Measurements from ENCODE around the gene RASSF1.
"Not testable (repeated sequence)": the region's sequence is repeated elsewhere in the genome, so short reads cannot be mapped to it uniquely, and the experiment has no call there.

RASSF1 gene

DNA sequence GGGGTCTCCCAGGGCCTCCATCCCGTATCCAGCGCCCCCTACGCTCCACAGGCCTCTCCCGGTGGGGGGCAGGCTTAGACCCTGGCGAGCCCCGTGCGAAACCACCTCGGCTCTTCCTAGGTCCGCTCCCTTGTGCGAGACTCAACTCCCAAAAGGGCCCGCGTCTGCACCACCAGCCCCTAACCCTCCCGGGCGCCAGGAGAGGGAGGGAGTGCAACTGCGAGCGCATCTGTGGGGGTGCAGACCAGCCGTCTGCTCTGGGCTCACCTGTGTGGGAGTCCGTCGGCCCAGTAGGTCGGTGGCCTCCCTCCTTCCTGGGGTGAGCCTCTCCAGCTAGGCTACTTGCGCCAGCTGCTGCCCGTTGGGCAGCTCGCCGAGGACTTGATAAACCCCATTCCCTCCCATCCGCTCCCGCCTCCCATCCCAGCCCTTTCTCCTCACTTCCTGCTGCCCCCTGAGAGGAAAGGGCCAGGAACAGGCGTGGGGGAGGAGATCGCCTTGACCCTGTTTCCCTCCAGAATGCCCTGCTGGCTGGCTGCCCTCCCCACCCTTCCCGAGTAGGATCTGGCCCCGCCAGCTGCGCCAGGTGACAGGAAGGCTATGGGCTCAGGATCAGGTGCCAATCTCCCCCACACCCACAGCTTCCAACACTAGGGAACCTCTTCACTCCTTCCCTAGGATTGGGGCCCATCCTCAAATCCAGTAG is 18.1 kb downstream of the RASSF1 start, which contains the start of gene HYAL2:
HYAL2 (minus strand) TSS at position 360 of the 706 bp plus-strand sequence. CDS start 2,256 bp downstream, outside the sequence.
- DNase-seq, result no peak

DNA sequence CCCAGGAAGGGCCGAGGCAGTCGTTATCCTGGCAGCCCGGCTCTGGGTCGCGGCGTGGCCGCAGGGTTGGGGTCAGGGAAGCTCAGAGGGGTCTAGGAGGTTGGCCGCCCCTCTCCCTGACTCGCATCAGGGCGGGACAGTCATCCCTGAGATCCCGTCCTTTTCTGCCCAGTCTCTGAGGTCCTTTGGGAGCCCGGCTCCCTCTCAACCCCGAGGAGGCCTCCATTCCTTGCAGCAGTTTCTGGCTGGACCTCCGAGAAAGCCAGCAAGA is 18.6 kb downstream of the RASSF1 start:
- no peak for DNase-seq

DNA sequence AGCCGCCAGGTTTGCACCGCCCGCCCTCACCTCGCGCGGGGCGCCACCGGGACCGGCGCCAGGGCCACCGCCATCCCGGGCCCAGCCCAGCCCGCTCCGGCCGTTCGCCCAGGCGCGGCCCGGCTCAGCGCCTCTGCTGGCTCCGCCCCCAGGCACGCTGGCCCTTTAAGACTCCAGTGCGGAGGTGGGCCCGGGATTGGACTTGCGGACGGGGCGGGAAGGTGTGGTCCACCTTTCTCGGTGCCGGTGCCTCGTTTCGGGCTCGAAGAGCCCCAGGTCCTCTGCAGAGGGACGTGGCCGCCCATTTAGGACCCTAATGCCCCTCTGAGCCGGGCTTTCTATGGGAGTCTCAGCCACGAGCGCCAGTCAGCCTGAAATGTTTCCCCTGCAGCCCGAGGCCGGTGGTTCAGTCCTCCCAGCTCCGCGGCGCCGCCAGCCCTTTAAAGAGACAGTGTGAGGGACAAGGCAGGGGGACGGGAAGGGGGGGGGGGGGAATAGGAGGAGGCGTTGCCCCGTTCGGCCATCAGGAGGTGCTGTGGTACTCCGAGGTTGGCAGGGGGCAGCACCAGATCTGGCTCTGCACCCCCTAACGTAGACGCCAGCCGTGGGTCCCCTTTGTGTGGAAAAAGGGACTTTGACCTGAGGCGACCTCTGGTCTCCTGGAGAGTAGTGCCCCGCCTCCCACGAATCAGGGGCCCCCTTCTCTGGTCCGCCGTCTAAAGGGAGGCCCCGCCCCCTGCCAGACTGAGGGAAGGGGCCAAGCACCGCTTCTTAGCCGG is 19.1 kb downstream of the RASSF1 start:
- DNase-seq, result peak; percentile 76

DNA sequence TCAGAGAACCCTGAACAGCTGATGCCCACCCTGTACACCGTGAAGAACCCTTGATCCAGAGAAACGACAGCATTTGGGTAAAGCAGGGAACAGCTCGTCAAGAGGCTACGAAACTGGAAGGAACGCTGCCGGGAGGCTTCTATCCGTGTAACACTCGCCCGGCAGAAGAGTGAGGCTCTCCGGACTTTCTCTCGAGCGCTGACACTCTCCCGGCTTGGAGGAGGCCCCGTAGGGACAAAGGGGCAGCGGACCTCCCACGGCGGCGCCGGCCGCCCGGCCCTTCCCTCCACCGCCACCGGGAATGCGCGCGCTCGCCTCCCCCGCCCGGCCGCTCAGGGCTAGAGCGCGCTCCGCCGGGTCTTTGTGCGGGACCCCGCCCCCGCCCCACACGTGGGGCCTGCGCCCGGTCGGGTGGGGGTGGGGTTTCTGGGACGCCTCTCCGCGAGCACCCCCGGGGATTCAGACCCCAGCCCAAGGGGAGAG is 19.7 kb downstream of the RASSF1 start:
- peak; percentile 48 for DNase-seq

DNA sequence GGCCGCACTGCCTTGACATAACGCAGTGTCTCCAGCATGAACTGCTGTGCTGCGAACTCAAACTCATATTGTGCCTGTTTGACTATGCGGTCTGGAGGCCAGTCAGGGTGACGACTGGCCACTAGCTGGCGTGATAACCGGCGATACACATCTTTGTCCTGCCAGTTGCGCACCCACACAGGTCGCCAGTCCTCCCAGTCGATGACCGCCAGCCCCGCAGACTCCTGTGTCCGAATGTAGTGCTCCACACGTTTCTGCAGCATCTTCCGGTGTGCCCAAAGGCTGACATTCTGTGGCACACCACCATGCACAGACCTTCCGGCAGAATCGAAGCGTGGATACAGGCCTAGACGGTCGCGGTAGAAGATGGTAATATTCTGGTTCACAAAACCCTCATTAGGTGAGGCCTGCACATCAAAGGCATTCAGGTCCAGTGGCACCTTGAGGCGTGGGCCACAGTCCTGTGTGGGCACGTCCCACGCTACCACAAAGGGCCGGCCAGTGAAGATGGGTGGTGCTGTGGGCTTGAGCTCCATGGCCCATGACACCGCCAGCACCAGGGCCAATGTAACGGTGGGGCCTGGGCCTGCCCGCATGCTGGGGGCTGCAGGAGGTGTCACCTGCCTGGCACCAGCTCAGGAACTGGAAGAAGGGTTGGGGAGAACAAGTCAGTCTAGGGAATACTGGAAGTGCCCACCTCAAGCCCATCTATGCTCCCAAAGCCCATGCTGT is 20.6 kb downstream of the RASSF1 start:
- no peak for DNase-seq

DNA sequence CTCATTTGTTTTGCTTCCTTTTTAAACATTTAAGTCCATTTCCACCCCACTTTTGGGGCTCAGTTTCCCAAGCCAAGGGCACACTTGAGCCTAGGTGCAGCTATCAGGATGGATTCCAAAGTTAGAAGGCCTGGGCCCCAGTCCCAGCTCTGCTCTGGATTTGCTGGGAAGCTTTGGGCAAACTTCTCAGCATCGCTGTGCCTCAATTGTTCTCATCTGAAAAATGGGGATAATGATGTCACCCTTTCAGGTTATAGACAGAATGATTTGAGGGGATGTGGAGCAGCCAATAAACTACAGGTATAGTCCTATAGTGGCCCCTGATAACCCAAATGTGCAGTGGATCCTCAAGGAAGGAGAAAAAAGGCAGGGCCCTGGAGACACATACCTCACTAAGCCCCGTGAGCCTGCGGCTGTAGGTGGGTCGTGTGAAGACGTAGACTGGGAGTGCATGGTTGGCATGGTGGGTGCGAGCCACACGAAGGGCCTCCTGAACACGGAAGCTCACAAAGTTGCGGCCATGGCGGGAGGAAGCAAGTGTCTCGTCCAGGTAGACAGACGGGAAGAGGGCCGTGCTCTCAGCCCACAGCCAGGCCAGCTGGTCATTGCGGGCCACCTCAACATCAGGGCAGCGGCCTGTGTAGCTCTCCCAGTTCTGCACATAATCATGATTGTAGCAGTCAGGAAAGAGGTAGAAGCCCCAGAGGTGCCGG is 21.3 kb downstream of the RASSF1 start:
- no peak for DNase-seq

DNA sequence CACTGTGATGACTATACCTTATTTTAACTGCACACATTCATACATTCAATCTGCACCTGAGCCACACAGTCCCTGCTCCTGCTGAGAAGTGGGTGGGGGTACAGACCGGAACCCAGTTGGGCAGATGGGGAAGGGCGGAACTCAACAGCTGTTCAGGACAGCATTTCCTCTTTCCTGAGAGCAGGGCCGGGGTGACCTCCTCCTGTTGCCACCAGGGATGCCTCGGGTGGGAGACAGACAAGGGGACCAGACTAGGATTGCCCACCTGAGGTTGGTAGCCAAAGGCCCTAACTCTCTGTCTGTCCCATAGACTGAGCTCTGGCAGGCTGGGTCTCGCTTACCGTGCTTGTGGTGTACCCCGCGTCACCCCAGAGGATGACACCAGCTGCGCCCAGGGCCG is 22.0 kb downstream of the RASSF1 start:
- no peak for DNase-seq

DNA sequence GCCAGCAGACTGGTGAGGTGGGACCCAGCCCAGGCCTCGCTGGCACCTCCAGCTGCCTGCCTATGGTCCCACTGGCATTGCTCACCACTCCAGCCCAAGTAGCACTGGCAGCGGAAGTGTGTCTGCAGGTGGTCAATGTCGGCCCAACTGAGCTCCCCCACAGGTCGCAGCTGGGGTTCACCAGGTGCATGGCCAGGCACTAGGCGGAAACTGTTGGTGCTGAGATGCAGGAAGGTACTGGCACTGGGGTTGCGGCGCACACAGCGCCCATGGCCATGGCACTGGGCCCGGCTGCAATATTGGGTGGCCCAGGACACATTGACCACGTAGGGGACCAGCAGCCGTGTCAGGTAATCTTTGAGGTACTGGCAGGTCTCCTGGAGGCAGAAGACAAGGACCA is 22.5 kb downstream of the RASSF1 start:
- no peak for DNase-seq

DNA sequence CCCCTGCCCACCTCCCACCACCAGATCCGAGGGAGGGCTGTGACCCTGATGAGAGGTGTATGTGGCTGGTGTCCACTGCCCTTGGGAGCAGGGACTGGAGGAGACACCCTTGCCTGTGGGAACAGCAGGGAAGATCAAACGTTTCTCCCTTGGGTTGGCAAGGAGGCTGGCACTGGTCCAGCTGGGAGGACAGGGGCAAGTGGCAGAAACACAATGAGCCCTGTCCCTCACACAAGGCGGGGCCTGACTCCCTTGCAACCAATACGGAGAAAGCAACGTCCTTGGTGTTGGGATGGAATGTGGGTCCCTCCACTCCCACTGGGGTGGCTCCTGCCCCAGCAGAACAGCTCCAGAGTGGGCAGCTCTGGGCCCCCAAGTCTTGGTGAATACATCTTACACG is 23.3 kb downstream of the RASSF1 start:
- no peak for DNase-seq

DNA sequence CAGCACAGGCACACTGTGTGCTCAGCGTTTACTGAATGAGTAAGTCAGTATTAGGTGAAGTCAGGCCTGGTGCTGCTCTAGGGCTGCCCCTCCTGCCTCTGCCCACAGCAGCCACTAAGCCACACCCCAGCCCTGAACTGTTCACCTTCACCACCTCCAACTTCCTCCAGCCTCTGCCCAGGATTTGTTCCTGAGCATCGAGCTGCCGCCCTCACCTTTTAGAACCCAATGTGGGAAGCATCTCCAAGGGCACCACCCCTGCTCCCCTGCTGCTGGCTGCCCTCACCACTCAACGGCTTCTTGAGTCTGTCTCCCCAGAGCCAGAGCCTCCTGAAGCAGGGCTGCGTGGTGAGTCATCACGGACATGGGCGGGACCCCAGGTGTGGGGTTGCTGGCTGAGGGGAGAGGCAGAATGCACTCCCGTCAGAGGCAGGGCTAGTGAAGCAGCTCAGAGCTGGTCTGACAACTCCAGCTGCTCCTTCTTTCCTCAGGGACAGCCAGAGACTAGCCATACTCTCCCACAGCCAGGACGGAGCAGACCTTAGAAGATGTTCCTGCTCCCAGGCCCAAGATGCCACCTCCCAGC is 23.9 kb downstream of the RASSF1 start:
- peak; percentile 86 for DNase-seq

DNA sequence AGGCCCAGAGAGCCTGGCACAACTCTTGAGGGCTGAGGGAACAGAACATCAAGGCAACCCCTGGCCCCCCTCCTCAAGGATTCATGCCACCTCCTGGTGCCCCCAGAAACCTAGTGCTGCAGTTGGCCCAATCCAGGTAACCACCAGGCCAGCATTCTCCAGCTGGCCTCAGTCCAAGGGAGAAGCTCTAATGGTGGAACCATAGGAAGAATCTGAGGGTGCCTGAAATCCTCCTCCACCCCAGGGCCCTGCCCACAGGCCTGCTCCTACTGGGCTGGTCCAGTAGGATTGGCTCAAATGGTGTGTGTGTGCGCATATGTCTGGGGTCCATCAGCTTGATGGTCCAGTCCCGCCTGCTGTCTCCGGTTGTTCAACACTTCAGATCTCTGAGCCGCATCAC is 25.8 kb downstream of the RASSF1 start:
- DNase-seq, result no peak

DNA sequence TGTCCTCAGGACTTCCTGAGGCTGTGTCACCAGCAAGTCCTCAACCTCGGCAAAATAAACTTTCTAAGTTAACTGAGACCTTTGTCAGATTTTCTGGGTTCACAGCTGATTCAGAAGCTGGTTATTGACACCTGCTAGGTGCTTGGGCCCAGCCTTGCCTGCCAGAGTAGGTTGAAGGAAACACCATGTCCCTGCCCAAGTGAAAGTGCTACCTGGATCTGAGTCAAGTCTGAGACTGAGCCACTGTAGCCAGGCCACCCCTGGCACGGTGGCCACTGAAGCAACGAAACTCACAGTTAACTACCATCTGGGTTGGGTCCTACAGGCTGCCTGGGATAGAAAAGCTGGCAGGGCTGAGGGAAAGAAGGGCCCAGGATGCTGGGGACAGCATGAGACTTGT is 26.3 kb downstream of the RASSF1 start:
- DNase-seq, result no peak

DNA sequence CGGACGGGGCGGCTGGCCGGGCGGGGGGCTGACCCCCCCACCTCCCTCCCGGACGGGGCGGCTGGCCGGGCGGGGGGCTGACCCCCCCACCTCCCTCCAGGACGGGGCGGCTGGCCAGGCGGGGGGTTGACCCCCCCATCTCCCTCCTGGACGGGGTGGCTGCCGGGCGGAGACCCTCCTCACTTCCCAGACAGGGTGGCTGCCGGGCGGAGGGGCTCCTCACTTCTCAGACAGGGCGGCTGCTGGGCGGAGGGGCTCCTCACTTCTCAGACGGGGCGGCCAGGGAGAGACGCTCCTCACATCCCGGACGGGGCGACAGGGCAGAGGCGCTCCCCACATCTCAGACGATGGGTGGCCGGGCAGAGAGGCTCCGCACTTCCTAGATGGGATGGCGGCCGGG is 28.6 kb downstream of the RASSF1 start:
- not testable (repeated sequence) for DNase-seq

DNA sequence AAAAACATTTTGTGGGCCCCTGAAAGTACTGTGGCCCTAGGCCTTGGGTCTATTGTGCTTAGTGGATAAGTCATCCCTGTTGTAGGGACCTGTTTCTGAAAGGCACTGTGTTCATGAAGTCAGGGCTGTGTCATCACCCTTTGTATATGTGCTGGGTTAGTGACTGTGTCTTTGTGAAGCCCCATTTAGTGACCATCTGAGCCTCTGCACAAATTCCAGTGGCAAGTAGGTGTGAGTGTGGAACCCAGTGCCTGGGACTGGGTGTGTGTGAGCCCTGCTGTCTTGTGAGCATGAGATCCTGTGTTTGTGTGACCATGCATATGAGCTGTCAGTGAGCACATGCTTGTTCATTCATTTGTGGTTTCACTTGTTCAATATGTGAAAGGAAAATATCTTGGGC is 36.0 kb downstream of the RASSF1 start:
- DNase-seq, result no peak

DNA sequence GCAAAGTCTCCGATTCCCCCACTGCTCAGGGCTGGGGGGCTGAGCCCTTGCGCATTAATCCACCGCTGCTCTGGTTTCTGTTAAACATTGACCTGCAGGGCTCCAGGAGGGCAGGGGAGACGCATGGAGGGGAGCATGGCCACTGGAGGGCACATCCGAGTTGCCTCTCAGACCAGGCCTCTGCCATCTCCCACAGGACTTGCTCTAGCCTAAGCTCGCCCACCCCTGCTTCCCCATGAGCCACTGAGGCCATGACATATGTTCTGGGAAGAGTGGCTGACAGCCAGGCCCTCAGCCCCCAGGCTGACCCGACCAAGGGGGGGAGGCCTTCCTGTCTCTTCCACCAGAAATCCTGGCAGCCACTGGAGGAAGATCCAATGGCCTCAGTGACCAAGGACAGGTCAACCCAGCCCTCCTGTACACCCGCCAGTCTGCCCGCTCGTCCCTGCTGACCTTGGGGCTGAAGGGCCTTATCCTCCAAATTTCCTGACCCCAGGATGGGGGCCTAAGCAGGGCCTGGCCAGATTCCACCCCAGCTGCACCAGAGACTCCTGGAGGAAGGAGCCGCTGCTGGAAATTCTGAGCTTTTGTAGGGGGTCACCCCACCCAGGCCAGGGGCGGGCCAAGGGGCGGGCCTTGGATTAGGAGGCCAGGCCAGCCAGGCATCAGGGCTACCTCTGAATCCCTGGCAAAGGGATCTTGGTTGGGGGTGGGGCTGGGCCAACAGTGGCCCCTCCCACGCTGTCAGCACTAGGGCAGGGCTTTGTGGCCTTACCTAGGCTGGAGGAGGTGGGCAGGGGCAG is 37.4 kb downstream of the RASSF1 start, which contains the start of gene HYAL1:
HYAL1 (minus strand) TSS at position 562 of the 803 bp plus-strand sequence. CDS start 618 bp downstream, outside the sequence.
- no peak for DNase-seq

DNA sequence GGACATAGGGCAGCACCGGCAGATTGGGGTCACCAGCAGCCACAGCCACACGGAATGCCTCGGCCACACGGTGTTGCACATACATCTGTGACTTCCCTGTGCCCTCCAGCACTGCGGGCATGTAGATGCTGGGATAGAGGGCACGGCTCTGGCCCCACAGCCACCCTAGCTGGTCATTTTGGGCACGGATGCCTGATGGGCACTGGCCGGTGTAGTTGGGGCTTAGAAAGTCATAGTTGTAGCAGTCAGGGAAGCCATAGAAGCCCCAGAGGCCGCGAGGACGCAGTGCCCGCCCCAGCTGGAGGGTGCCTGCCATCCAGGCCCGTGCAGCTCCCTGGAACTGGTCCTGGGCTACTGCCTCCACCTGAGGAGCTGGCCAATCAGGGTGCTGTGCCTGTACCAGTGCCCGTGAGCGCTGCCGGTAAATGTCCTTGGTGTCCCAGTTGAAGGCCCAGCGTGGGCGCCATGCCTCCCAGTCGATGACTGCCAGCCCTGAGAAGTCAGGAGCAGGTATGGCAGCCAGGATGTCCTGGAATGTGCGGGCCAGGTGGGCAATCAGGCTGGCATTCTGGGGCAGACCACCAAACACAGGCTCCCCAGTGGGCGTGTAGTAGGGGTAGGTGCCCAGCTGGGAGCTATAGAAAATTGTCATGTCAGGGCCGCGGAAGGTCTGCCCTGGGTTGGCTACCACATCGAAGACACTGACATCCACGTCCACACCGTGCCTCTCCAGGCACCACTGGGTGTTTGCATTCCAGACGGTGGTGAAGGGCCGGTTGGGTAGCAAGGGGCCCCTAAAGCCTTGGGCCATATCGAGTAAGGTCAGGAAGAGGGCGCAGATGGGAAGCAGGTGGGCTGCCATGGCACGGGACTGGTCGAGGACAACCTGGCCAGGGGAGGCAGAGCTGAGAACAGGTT is 38.3 kb downstream of the RASSF1 start:
- DNase-seq, result no peak

DNA sequence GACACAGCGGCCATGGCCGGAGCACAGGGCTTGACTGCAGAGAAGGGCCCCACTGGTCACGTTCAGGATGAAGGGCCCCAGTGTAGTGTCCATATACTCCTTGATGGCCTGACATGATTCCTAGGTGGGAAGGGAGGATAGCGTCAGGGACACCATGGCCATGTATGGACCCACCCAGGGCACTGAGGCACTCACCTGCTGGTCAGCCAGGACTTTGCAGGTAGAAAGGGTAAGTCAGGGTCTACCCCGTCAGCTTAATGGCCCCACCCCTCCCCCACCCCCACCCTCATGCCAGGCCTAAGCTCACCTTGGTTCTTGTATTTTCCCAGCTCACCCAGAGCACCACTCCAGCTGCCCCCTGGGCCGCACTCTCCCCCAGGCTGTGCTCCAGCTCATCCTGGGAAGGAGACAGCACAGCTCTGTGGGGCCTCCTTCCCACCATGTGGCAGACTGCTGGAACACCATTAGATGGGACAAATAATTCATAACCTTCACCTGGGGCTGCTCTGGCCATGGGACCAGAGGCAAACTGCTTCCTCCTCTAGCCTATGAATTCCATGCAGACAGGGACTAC is 39.9 kb downstream of the RASSF1 start:
- DNase-seq, result no peak

DNA sequence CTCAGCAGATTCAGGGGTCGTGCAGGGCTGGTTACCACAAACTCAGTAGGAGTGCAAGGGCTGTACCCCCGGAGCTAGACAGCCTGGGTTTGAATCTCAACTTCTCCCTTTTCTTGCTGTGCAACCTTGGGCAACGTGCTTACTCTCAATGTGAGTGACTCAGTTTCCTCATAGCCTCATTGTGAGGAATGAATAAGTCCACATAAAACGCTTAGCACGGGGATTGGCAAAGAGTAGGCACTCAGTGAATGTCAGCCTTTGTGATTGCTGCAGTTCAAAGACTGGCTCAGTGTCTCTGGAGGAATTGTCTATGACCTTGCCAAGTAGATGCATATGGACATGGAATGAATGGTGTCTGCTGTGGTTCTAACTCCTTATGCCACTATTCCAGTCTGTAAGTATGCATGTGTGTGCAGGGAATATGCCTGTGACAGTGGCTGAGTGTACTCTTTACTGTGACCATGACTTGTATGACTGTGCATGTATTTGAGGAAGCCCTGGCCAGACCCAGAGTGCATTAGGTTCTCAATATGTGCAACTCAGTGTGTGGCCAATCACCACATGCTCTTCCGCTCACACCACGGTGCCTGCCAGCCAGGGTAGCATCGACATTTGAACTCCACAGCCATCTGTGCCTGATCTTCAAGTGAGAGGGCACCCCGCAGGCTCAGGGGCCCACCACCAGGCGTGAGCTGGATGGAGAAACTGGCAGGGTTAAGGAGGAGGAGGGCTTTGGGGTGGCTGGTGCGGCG is 40.5 kb downstream of the RASSF1 start:
- DNase-seq, result no peak

DNA sequence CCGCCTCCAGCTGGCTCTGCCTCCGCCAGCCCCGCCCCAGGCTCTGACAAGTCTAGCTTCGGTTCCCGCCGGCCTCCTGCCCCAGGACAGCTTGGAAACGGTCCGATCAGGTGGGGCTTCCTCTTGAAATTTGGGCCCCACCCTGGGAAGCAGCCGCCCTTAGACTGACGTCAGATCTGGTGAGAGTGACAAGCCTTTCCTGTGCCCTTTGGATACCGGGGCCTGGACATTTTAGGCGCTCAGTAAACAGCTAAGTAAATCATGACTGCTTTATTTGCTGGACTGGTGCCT is 41.1 kb downstream of the RASSF1 start:
- DNase-seq, result no peak

Measured in CD4-positive, alpha-beta T cell treated with Interleukin-4 for 4 hours (primary cell).